ENCODE results near the gene ZBTB44. TPM values are rescaled to one million over a fixed set of nuclear protein-coding genes. Genes with fewer than 3 reads are reported as not detected.

Gene ZBTB44, protein sequence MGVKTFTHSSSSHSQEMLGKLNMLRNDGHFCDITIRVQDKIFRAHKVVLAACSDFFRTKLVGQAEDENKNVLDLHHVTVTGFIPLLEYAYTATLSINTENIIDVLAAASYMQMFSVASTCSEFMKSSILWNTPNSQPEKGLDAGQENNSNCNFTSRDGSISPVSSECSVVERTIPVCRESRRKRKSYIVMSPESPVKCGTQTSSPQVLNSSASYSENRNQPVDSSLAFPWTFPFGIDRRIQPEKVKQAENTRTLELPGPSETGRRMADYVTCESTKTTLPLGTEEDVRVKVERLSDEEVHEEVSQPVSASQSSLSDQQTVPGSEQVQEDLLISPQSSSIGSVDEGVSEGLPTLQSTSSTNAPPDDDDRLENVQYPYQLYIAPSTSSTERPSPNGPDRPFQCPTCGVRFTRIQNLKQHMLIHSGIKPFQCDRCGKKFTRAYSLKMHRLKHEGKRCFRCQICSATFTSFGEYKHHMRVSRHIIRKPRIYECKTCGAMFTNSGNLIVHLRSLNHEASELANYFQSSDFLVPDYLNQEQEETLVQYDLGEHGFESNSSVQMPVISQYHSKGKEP
- total RNA-seq (10 to 100 TPM; 73.0 to 76.2 TPM), polyA plus RNA-seq (1 to 10 TPM; 3.0 to 8.3 TPM)

- H3K36me3 Mint-ChIP-seq = peaks cover 0 to 6% of the 10 kb centered on the region in 2 donors
- CTCF ChIA-PET (ENCODE audit: partially characterized antibody) = no interaction called here
- H3K4me1 Mint-ChIP-seq = peaks cover 24 to 59% (median 32%) of the 10 kb centered on the region in 4 donors
- H3K4me3 Mint-ChIP-seq = peak within 1 kb of the TSS; percentile 89 to 100 (median 98)
- H3K9me3 Mint-ChIP-seq = peaks cover 0 to 3% (median 0%) of the 10 kb centered on the region in 8 donors
- Histone ChIP-seq H3K27ac (ENCODE audit: low read depth, low read length) (peak within 1 kb of the TSS; percentile 72), H3K4me3 (ENCODE audit: low read length in 2 of 2) (peak within 1 kb of the TSS; percentile 54 to 67), H3K27me3 (ENCODE audit: insufficient read depth, low read length) (no peaks in the 10 kb centered on the region), H3K4me1 (ENCODE audit: insufficient read depth, low read length) (peaks cover 42% of the 10 kb centered on the region), H3K9me3 (ENCODE audit: control insufficient read depth in 1 of 2, low read length in 2 of 2) (no peaks in the 10 kb centered on the region), H3K36me3 (ENCODE audit: insufficient read depth, low read length) (no peaks in the 10 kb centered on the region)
- H3K27ac Mint-ChIP-seq = peak within 1 kb of the TSS; percentile 95 to 99 (median 98)
- peak; percentile 87 to 93 (median 88) for DNase-seq
- POLR2A ChIA-PET (ENCODE audit: partially characterized antibody) = interaction anchor here (0.6 to 0.9 kb wide), 2 partner anchors 79 to 461 kb away, joined by 3 to 4 read pairs; no protein-coding TSS in a partner anchor
- intact Hi-C loops (cut with micrococcal nuclease) = loop anchor here (1.0 to 10.0 kb wide), 9 partner anchors 74 to 1040 kb away; partner anchors contain the start of genes APLP2, NFRKB, PRDM10 and SNX19
- no peaks in the 10 kb centered on the region for H3K27me3 Mint-ChIP-seq
Measured at GRCh38 chr11:130314750-130315285, at the start of gene ZBTB44. TSS of gene ZBTB44 (minus strand) at chr11:130314917. CDS start at chr11:130261873, 53,044 bp downstream.

- intact Hi-C loops (cut with micrococcal nuclease) = no loop called here
- Histone ChIP-seq H3K4me3 (ENCODE audit: low read length in 2 of 2) (no peak overlapping the region), H3K9me3 (ENCODE audit: control insufficient read depth in 1 of 2, low read length in 2 of 2) (no peaks in the 10 kb centered on the region), H3K36me3 (ENCODE audit: insufficient read depth, low read length) (no peaks in the 10 kb centered on the region), H3K27me3 (ENCODE audit: insufficient read depth, low read length) (no peaks in the 10 kb centered on the region), H3K27ac (ENCODE audit: low read depth, low read length) (no peak overlapping the region), H3K4me1 (ENCODE audit: insufficient read depth, low read length) (no peaks in the 10 kb centered on the region)
- H3K9me3 Mint-ChIP-seq = peaks cover 0 to 44% (median 29%) of the 10 kb centered on the region in 8 donors
- POLR2A ChIA-PET (ENCODE audit: partially characterized antibody) = no interaction called here
- no peak overlapping the region for H3K27ac Mint-ChIP-seq
- no peaks in the 10 kb centered on the region for H3K27me3 Mint-ChIP-seq
- no peak overlapping the region for H3K4me3 Mint-ChIP-seq
- DNase-seq = no peak
- H3K4me1 Mint-ChIP-seq = no peaks in the 10 kb centered on the region
- peaks cover 12 to 31% of the 10 kb centered on the region in 2 donors for H3K36me3 Mint-ChIP-seq
- CTCF ChIA-PET (ENCODE audit: partially characterized antibody) = no interaction called here
Measured at GRCh38 chr11:130359419-130359818, 44.7 kb upstream of the ZBTB44 start.

DNA sequence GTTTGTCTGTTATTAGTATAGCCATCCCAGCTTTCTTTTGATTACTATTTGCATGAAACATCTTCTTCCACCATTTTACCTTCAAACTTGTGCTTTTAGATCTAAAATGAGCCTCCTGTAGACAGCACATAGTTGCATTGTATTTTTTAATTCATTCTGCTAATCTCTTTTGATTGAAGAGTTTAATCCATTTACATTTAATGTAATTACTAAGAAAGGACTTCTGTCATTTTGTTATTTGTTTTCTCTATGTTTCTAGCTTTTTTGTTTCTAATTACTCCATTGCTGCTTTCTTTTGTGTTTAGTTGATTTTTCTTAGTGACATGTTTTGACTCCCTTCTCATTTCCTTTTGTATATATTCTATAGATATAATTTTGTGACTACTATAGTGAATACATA lies 43.7 kb upstream of the ZBTB44 start:
- ChIA-PET POLR2A (ENCODE audit: partially characterized antibody) (no interaction called here), CTCF (ENCODE audit: partially characterized antibody) (no interaction called here)
- H3K27me3 ChIP-seq (ENCODE audit: insufficient read depth, low read length) = no peaks in the 10 kb centered on the region
- H3K4me1 ChIP-seq (ENCODE audit: insufficient read depth, low read length) = no peaks in the 10 kb centered on the region
- Mint-ChIP-seq H3K4me3 (no peak overlapping the region), H3K27me3 (no peaks in the 10 kb centered on the region), H3K9me3 (peaks cover 0 to 44% (median 29%) of the 10 kb centered on the region in 8 donors), H3K36me3 (peaks cover 12 to 28% of the 10 kb centered on the region in 2 donors), H3K4me1 (no peaks in the 10 kb centered on the region), H3K27ac (no peak overlapping the region)
- DNase-seq = no peak
- H3K27ac ChIP-seq (ENCODE audit: low read depth, low read length) = no peak overlapping the region
- H3K4me3 ChIP-seq (ENCODE audit: low read length in 2 of 2) = no peak overlapping the region
- intact Hi-C loops (cut with micrococcal nuclease) = no loop called here
- no peaks in the 10 kb centered on the region for H3K36me3 ChIP-seq (ENCODE audit: insufficient read depth, low read length)
- no peaks in the 10 kb centered on the region for H3K9me3 ChIP-seq (ENCODE audit: control insufficient read depth in 1 of 2, low read length in 2 of 2)

DNA sequence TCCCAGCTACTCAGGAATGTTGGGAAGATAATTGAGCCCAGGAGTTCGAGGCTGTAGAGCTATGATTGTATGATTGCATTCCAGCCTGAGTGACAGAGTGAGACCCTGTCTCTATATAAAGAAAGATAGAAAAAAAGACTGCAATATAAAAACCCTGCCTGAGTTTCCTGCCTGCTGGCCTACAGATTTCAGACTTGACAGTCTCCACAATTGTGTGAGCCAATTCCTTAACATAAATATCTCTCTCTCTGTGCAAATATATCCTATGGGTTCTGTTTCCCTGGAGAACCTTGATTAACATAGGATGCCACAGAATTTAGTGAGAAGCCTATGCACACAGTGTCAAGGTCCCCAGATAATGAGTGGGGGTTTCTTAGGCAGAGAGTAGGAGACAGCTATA lies 32.5 kb upstream of the ZBTB44 start:
- H3K27me3 ChIP-seq (ENCODE audit: insufficient read depth, low read length) = no peaks in the 10 kb centered on the region
- H3K4me1 Mint-ChIP-seq = no peaks in the 10 kb centered on the region
- no peak overlapping the region for H3K4me3 ChIP-seq (ENCODE audit: low read length in 2 of 2)
- H3K4me1 ChIP-seq (ENCODE audit: insufficient read depth, low read length) = no peaks in the 10 kb centered on the region
- intact Hi-C loops (cut with micrococcal nuclease) = no loop called here
- no peaks in the 10 kb centered on the region for H3K36me3 ChIP-seq (ENCODE audit: insufficient read depth, low read length)
- no peaks in the 10 kb centered on the region for H3K27me3 Mint-ChIP-seq
- no peaks in the 10 kb centered on the region for H3K9me3 ChIP-seq (ENCODE audit: control insufficient read depth in 1 of 2, low read length in 2 of 2)
- ChIA-PET CTCF (ENCODE audit: partially characterized antibody) (no interaction called here), POLR2A (ENCODE audit: partially characterized antibody) (no interaction called here)
- H3K36me3 Mint-ChIP-seq = peaks cover 0 to 11% of the 10 kb centered on the region in 2 donors
- H3K9me3 Mint-ChIP-seq = peaks cover 0 to 13% (median 5%) of the 10 kb centered on the region in 8 donors
- no peak overlapping the region for H3K27ac ChIP-seq (ENCODE audit: low read depth, low read length)
- DNase-seq = no peak
- no peak overlapping the region for H3K4me3 Mint-ChIP-seq
- no peak overlapping the region for H3K27ac Mint-ChIP-seq

GRCh38 chr11:130344841-130345240 lies 30.1 kb upstream of the ZBTB44 start:
- H3K4me1 Mint-ChIP-seq = peaks cover 9 to 16% (median 11%) of the 10 kb centered on the region in 4 donors
- Histone ChIP-seq H3K27me3 (ENCODE audit: insufficient read depth, low read length) (no peaks in the 10 kb centered on the region), H3K4me3 (ENCODE audit: low read length in 2 of 2) (no peak overlapping the region), H3K36me3 (ENCODE audit: insufficient read depth, low read length) (no peaks in the 10 kb centered on the region), H3K4me1 (ENCODE audit: insufficient read depth, low read length) (peaks cover 14% of the 10 kb centered on the region), H3K27ac (ENCODE audit: low read depth, low read length) (no peak overlapping the region), H3K9me3 (ENCODE audit: control insufficient read depth in 1 of 2, low read length in 2 of 2) (no peaks in the 10 kb centered on the region)
- POLR2A ChIA-PET (ENCODE audit: partially characterized antibody) = no interaction called here
- DNase-seq = no peak
- H3K4me3 Mint-ChIP-seq = no peak overlapping the region
- peaks cover 4 to 26% (median 16%) of the 10 kb centered on the region in 8 donors for H3K9me3 Mint-ChIP-seq
- H3K36me3 Mint-ChIP-seq = peaks cover 8 to 20% of the 10 kb centered on the region in 2 donors
- no peaks in the 10 kb centered on the region for H3K27me3 Mint-ChIP-seq
- H3K27ac Mint-ChIP-seq = no peak overlapping the region
- intact Hi-C loops (cut with micrococcal nuclease) = no loop called here
- CTCF ChIA-PET (ENCODE audit: partially characterized antibody) = interaction anchor here (1.5 kb wide), 1 partner anchor 28 kb away, joined by 3 read pairs; no protein-coding TSS in a partner anchor

GRCh38 chr11:130340671-130341319 lies 26.1 kb upstream of the ZBTB44 start:
- H3K27me3 Mint-ChIP-seq = no peaks in the 10 kb centered on the region

More at GRCh38 chr11:130340671-130341319, 26.1 kb upstream of the ZBTB44 start:
- intact Hi-C loops (cut with micrococcal nuclease) = no loop called here
- Histone ChIP-seq H3K36me3 (ENCODE audit: insufficient read depth, low read length) (no peaks in the 10 kb centered on the region), H3K4me1 (ENCODE audit: insufficient read depth, low read length) (peaks cover 14% of the 10 kb centered on the region), H3K4me3 (ENCODE audit: low read length in 2 of 2) (no peak overlapping the region), H3K27ac (ENCODE audit: low read depth, low read length) (no peak overlapping the region), H3K9me3 (ENCODE audit: control insufficient read depth in 1 of 2, low read length in 2 of 2) (no peaks in the 10 kb centered on the region), H3K27me3 (ENCODE audit: insufficient read depth, low read length) (no peaks in the 10 kb centered on the region)
- H3K36me3 Mint-ChIP-seq = peaks cover 8 to 21% of the 10 kb centered on the region in 2 donors
- peaks cover 5 to 34% (median 24%) of the 10 kb centered on the region in 8 donors for H3K9me3 Mint-ChIP-seq
- peak overlapping the region in 7 of 8 donors; percentile 13 to 68 (median 47) for H3K4me3 Mint-ChIP-seq
- peak overlapping the region in 6 of 7 donors; percentile 49 to 81 (median 66) for H3K27ac Mint-ChIP-seq
- CTCF ChIA-PET (ENCODE audit: partially characterized antibody) = interaction anchor here (1.0 to 1.4 kb wide), 2 partner anchors 10 to 24 kb away, joined by 3 to 4 read pairs; no protein-coding TSS in a partner anchor
- H3K4me1 Mint-ChIP-seq = peaks cover 12 to 28% (median 15%) of the 10 kb centered on the region in 4 donors
- DNase-seq = peak; percentile 43 to 66 (median 63)
- POLR2A ChIA-PET (ENCODE audit: partially characterized antibody) = interaction anchor here (1.6 kb wide), 1 partner anchor 29 kb away, joined by 4 read pairs; no protein-coding TSS in a partner anchor
